IPS-18c (cell line): ENCODE data around the gene NRXN3.

Source experiments
- H3K4me3 ChIP-seq: 2 replicates; pipeline ENCODE4 v1.7.0; 2013; ENCODE audit warnings: low read depth, mild to moderate bottlenecking, low read length, moderate library complexity; ENCODE audit not compliant: insufficient read depth
- H3K9me3 ChIP-seq: one replicate; pipeline ENCODE4 v1.6.1; 2013; ENCODE audit warnings: mild to moderate bottlenecking, low read length, moderate library complexity; ENCODE audit not compliant: control insufficient read depth, insufficient read depth

NRXN3 gene

GRCh38 chr14:78329371-78329770 is 159.2 kb downstream of the NRXN3 start:
- Histone ChIP-seq H3K4me3 (no peak overlapping the region), H3K9me3 (no peaks in the 10 kb centered on the region)

GRCh38 chr14:78335531-78335930 is 165.4 kb downstream of the NRXN3 start:
- Histone ChIP-seq H3K9me3 (no peaks in the 10 kb centered on the region), H3K4me3 (no peak overlapping the region)

GRCh38 chr14:78340250-78340649 is 170.1 kb downstream of the NRXN3 start:
- Histone ChIP-seq H3K9me3 (no peaks in the 10 kb centered on the region), H3K4me3 (no peak overlapping the region)

GRCh38 chr14:78341827-78342389 is 171.7 kb downstream of the NRXN3 start:
- no peaks in the 10 kb centered on the region for H3K9me3 ChIP-seq
- no peak overlapping the region for H3K4me3 ChIP-seq

- Histone ChIP-seq H3K9me3 (no peaks in the 10 kb centered on the region), H3K4me3 (no peak overlapping the region)
Measured at GRCh38 chr14:78342879-78343278, 172.7 kb downstream of the NRXN3 start.

GRCh38 chr14:78344290-78344689 is 174.1 kb downstream of the NRXN3 start:
- H3K4me3 ChIP-seq, result no peak overlapping the region
- no peaks in the 10 kb centered on the region for H3K9me3 ChIP-seq

GRCh38 chr14:78345131-78345744 is 175.1 kb downstream of the NRXN3 start:
- H3K4me3 ChIP-seq, result no peak overlapping the region
- no peaks in the 10 kb centered on the region for H3K9me3 ChIP-seq

- H3K9me3 ChIP-seq, result no peaks in the 10 kb centered on the region
- H3K4me3 ChIP-seq, result no peak overlapping the region
Measured at GRCh38 chr14:78346747-78347146, 176.6 kb downstream of the NRXN3 start.

GRCh38 chr14:78355109-78355508 is 184.9 kb downstream of the NRXN3 start:
- H3K4me3 ChIP-seq, result no peak overlapping the region
- no peaks in the 10 kb centered on the region for H3K9me3 ChIP-seq

GRCh38 chr14:78356391-78356790 is 186.2 kb downstream of the NRXN3 start:
- no peaks in the 10 kb centered on the region for H3K9me3 ChIP-seq
- H3K4me3 ChIP-seq, result no peak overlapping the region

- H3K4me3 ChIP-seq, result no peak overlapping the region
- no peaks in the 10 kb centered on the region for H3K9me3 ChIP-seq
Measured at GRCh38 chr14:78358591-78358990, 188.4 kb downstream of the NRXN3 start.

GRCh38 chr14:78359581-78359980 is 189.4 kb downstream of the NRXN3 start:
- H3K9me3 ChIP-seq, result no peaks in the 10 kb centered on the region
- no peak overlapping the region for H3K4me3 ChIP-seq

GRCh38 chr14:78363008-78363407 is 192.8 kb downstream of the NRXN3 start:
- Histone ChIP-seq H3K4me3 (no peak overlapping the region), H3K9me3 (peaks cover 2% of the 10 kb centered on the region)

- Histone ChIP-seq H3K4me3 (no peak overlapping the region), H3K9me3 (peaks cover 2% of the 10 kb centered on the region)
Measured at GRCh38 chr14:78367355-78367754, 197.2 kb downstream of the NRXN3 start.

GRCh38 chr14:78383060-78383459 is 212.9 kb downstream of the NRXN3 start:
- Histone ChIP-seq H3K4me3 (no peak overlapping the region), H3K9me3 (no peaks in the 10 kb centered on the region)

- Histone ChIP-seq H3K9me3 (no peaks in the 10 kb centered on the region), H3K4me3 (no peak overlapping the region)
Measured at GRCh38 chr14:78398216-78398615, 228.0 kb downstream of the NRXN3 start.

GRCh38 chr14:78399316-78399889 is 229.2 kb downstream of the NRXN3 start:
- Histone ChIP-seq H3K4me3 (no peak overlapping the region), H3K9me3 (no peaks in the 10 kb centered on the region)

GRCh38 chr14:78401866-78402265 is 231.7 kb downstream of the NRXN3 start:
- H3K9me3 ChIP-seq, result no peaks in the 10 kb centered on the region
- no peak overlapping the region for H3K4me3 ChIP-seq
